Activated B cell treated with CpG ODN at 0.5 μM for 24 hours (primary cell): Measurements from ENCODE around the gene TMEM200A. TPM values are rescaled to one million over a fixed set of nuclear protein-coding genes. Genes with fewer than 3 reads are reported as not detected.

Source experiments
- ATAC-seq: fragments of 200-7000 bp; cut with Tn5 transposase; one replicate; pipeline ENCODE4 v1.10.0; 2021; ENCODE audit warnings: low read depth, mild to moderate bottlenecking, moderate library complexity
- CTCF ChIA-PET: fragments of 350-600 bp; sonication (Branson Sonifier 250); formaldehyde crosslinking; loops from one replicate; lab custom pipeline; 2021; ENCODE audit warnings: antibody characterized with exemption; lab: Charles Lee
- POLR2A ChIA-PET: fragments of 350-600 bp; sonication (Branson Sonifier 250); formaldehyde crosslinking; loops from one replicate; lab custom pipeline; 2021; ENCODE audit warnings: antibody characterized with exemption; lab: Charles Lee
- DNase-seq: peaks from one replicate; pipeline ENCODE4 v3.0.0; 2022
- H3K27ac Mint-ChIP-seq: one replicate; pipeline ENCODE4 v1.8.0; 2020; ENCODE audit warnings: mixed read lengths
- H3K27me3 Mint-ChIP-seq: one replicate; pipeline ENCODE4 v1.8.0; 2021; ENCODE audit warnings: mixed read lengths
- H3K36me3 Mint-ChIP-seq: one replicate; pipeline ENCODE4 v1.8.0; 2021; ENCODE audit warnings: low read depth, mixed read lengths
- H3K4me1 Mint-ChIP-seq: one replicate; pipeline ENCODE4 v1.8.0; 2021; ENCODE audit warnings: mixed read lengths
- H3K4me3 Mint-ChIP-seq: one replicate; pipeline ENCODE4 v1.8.0; 2020; ENCODE audit warnings: mild to moderate bottlenecking, mixed read lengths
- H3K9me3 Mint-ChIP-seq: one replicate; pipeline ENCODE4 v1.8.0; 2020; ENCODE audit warnings: mixed read lengths
- CTCF ChIP-seq: fragments of 200-600 bp; IDR thresholded peaks from one replicate; pipeline ENCODE4 v1.8.0; 2022; ENCODE audit warnings: antibody characterized with exemption, mild to moderate bottlenecking
- intact Hi-C: fragments of 100-400 bp; cut with micrococcal nuclease; formaldehyde crosslinking; loops from one replicate; pipeline ENCODE4 v1.15.1; 2024
- total RNA-seq: library from RNA; stranded (reverse); gene quantifications from 2 replicates; pipeline ENCODE4 v1.2.3, GENCODE V29; 2022

TMEM200A gene
- total RNA-seq, 1 donor from 2014 or later, result 1.1 TPM

GRCh38 chr6:130426066-130426721 is 60.4 kb downstream of the TMEM200A start:
- no peak for TF ChIP-seq CTCF
- Mint-ChIP-seq H3K9me3 (no peaks in the 10 kb centered on the region), H3K36me3 (no peaks in the 10 kb centered on the region)

GRCh38 chr6:130431346-130431852 is 65.6 kb downstream of the TMEM200A start:
- CTCF ChIA-PET, result no interaction called here
- no peaks in the 10 kb centered on the region for H3K36me3 Mint-ChIP-seq
- ATAC-seq, result no peak
- H3K4me3 Mint-ChIP-seq, result no peak overlapping the region
- POLR2A ChIA-PET, result no interaction called here
- no peaks in the 10 kb centered on the region for H3K4me1 Mint-ChIP-seq
- no peaks in the 10 kb centered on the region for H3K9me3 Mint-ChIP-seq
- no peak for TF ChIP-seq CTCF
- H3K27ac Mint-ChIP-seq, result no peak overlapping the region
- intact Hi-C loops, result no loop called here
- no peak for DNase-seq
- H3K27me3 Mint-ChIP-seq, result no peaks in the 10 kb centered on the region

More at GRCh38 chr6:130426066-130426721, 60.4 kb downstream of the TMEM200A start:
- ATAC-seq (no peak), DNase-seq (no peak)
- no peak overlapping the region for H3K27ac Mint-ChIP-seq
- H3K4me3 Mint-ChIP-seq, result no peak overlapping the region
- no peaks in the 10 kb centered on the region for H3K4me1 Mint-ChIP-seq
- ChIA-PET POLR2A (no interaction called here), CTCF (no interaction called here)
- intact Hi-C loops, result no loop called here
- peaks cover 3% of the 10 kb centered on the region for H3K27me3 Mint-ChIP-seq

GRCh38 chr6:130432838-130433237 is 67.0 kb downstream of the TMEM200A start:
- no peak for TF ChIP-seq CTCF
- no peaks in the 10 kb centered on the region for H3K9me3 Mint-ChIP-seq
- H3K4me3 Mint-ChIP-seq, result no peak overlapping the region
- intact Hi-C loops, result no loop called here
- DNase-seq (no peak), ATAC-seq (no peak)
- H3K27me3 Mint-ChIP-seq, result no peaks in the 10 kb centered on the region
- ChIA-PET POLR2A (no interaction called here), CTCF (no interaction called here)
- no peak overlapping the region for H3K27ac Mint-ChIP-seq
- no peaks in the 10 kb centered on the region for H3K4me1 Mint-ChIP-seq
- no peaks in the 10 kb centered on the region for H3K36me3 Mint-ChIP-seq

GRCh38 chr6:130434174-130434873 is 68.5 kb downstream of the TMEM200A start:
- DNase-seq (no peak), ATAC-seq (no peak)
- intact Hi-C loops, result no loop called here
- TF ChIP-seq CTCF, result no peak
- CTCF ChIA-PET, result no interaction called here
- Mint-ChIP-seq H3K27me3 (no peaks in the 10 kb centered on the region), H3K9me3 (no peaks in the 10 kb centered on the region), H3K27ac (no peak overlapping the region), H3K4me1 (no peaks in the 10 kb centered on the region), H3K4me3 (no peak overlapping the region), H3K36me3 (no peaks in the 10 kb centered on the region)
- POLR2A ChIA-PET, result interaction anchor here (0.6 kb wide), 1 partner anchor 298 kb away, joined by 3 read pairs; no protein-coding TSS in a partner anchor

GRCh38 chr6:130435181-130435580 is 69.4 kb downstream of the TMEM200A start:
- no peak for TF ChIP-seq CTCF
- H3K27ac Mint-ChIP-seq, result no peak overlapping the region
- ChIA-PET POLR2A (no interaction called here), CTCF (no interaction called here)
- intact Hi-C loops, result no loop called here
- no peaks in the 10 kb centered on the region for H3K4me1 Mint-ChIP-seq
- no peaks in the 10 kb centered on the region for H3K36me3 Mint-ChIP-seq
- H3K4me3 Mint-ChIP-seq, result no peak overlapping the region
- H3K27me3 Mint-ChIP-seq, result no peaks in the 10 kb centered on the region
- no peaks in the 10 kb centered on the region for H3K9me3 Mint-ChIP-seq
- ATAC-seq, result no peak
- no peak for DNase-seq
